Muscle layer of duodenum (tissue), 2 donors: ENCODE measurements around the gene PLPPR1.

ENCODE experiments used
- H3K27ac ChIP-seq: one replicate; pipeline ENCODE4 v1.7.0; 2013; ENCODE audit warnings: mild to moderate bottlenecking, low read length
- H3K27me3 ChIP-seq: one replicate; pipeline ENCODE4 v1.7.0; 2013; ENCODE audit warnings: low read depth, mild to moderate bottlenecking, control low read depth, low read length
- H3K36me3 ChIP-seq, 2 donors: one replicate each; pipeline ENCODE4 v1.7.0; 2013; ENCODE audit warnings: low read length in 2 of 2, control low read depth in 1 of 2, mild to moderate bottlenecking in 1 of 2; ENCODE audit not compliant: insufficient read depth in 2 of 2, control insufficient read depth in 1 of 2
- H3K4me1 ChIP-seq, 2 donors: one replicate each; pipeline ENCODE4 v1.7.0; 2013; ENCODE audit warnings: low read length in 2 of 2, mild to moderate bottlenecking in 2 of 2, control low read depth in 1 of 2, moderate library complexity in 1 of 2; ENCODE audit not compliant: insufficient read depth in 2 of 2, control insufficient read depth in 1 of 2
- H3K4me3 ChIP-seq, 2 donors: one replicate each; pipeline ENCODE4 v1.7.0; 2013; ENCODE audit warnings: low read length in 2 of 2, low read depth in 1 of 2, mild to moderate bottlenecking in 1 of 2
- H3K9me3 ChIP-seq, 2 donors: one replicate each; pipeline ENCODE4 v1.7.0; 2013; ENCODE audit warnings: low read length in 2 of 2, control low read depth in 1 of 2, mild to moderate bottlenecking in 1 of 2; ENCODE audit not compliant: control insufficient read depth in 1 of 2
- donor health status: healthy.

PLPPR1 gene

GRCh38 chr9:101369884-101370531 lies 341.5 kb downstream of the PLPPR1 start:
- peaks cover 2% of the 10 kb centered on the region for H3K27me3 ChIP-seq
- H3K4me3 ChIP-seq: no peak overlapping the region
- H3K9me3 ChIP-seq: no peaks in the 10 kb centered on the region
- H3K27ac ChIP-seq: no peak overlapping the region
- no peaks in the 10 kb centered on the region for H3K4me1 ChIP-seq
- H3K36me3 ChIP-seq: no peaks in the 10 kb centered on the region

DNA sequence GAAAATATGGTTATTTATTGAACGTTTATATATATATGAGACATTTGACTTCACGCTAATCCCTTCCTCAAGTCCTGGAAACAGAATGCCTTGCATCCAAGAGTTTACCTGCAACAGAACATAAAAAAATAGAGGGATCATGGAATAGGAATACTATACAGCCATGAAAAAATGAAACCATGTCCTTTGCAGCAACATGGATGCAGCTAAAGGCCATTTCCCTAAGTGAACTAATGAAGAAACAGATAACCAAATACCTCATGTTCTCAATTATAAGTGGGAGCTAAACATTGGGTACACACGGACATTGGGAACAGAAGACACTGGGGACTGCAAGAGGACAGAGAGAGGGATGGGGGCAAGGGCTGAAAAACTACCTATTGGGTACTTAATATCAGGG lies 343.3 kb downstream of the PLPPR1 start:
- H3K36me3 ChIP-seq: no peaks in the 10 kb centered on the region
- peaks cover 0 to 3% of the 10 kb centered on the region in 2 donors for H3K9me3 ChIP-seq

DNA sequence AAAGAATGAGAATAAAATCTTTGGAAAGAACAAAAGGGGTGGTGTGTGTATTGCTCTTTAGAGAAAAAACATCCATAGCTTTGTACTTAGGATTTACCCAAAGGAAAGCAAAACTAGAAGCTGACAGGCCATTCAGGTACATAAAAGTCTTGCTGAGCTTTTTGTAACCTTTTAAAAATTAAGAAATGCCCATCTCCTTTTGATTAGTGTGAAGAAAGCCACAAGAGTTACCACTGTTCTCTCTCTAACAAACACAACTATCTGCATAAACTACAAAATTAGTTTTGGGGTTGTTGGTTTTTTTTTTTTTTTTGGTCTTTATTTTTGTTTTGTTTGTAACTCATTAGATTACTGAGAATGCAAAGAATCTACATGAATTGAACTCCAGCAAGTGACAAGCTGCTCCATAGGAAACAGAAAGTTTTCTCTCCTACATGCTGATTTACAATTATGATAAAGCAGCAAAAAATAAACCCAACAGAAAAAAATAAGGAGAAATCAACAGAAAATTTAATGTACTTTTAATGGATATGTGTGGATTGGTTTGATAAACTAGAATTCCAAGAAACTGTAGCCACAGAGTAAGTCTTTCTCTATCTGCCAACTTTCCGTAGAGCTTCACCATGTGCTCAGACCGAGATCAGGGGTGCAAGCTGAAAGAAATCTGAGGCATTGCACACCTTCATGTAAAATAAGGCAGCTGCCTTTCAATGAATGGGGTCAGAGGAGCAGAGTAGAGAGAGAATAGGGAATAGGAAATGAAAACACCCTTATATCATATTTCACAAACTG lies 344.0 kb downstream of the PLPPR1 start:
- Histone ChIP-seq H3K4me1 (no peaks in the 10 kb centered on the region), H3K36me3 (no peaks in the 10 kb centered on the region), H3K4me3 (no peak overlapping the region)

More for the DNA sequence above, 343.3 kb downstream of the PLPPR1 start:
- no peak overlapping the region for H3K4me3 ChIP-seq
- H3K4me1 ChIP-seq: no peaks in the 10 kb centered on the region
- H3K27ac ChIP-seq: no peak overlapping the region
- H3K27me3 ChIP-seq: peaks cover 5% of the 10 kb centered on the region

More for the DNA sequence above, 344.0 kb downstream of the PLPPR1 start:
- peaks cover 0 to 3% of the 10 kb centered on the region in 2 donors for H3K9me3 ChIP-seq
- peaks cover 5% of the 10 kb centered on the region for H3K27me3 ChIP-seq
- no peak overlapping the region for H3K27ac ChIP-seq
